Skeletal muscle satellite cell (primary cell): Measurements from ENCODE around the gene INO80E. TPM values are rescaled to one million over a fixed set of nuclear protein-coding genes. Genes with fewer than 3 reads are reported as not detected.
"Not testable (repeated sequence)": the region's sequence is repeated elsewhere in the genome, so short reads cannot be mapped to it uniquely, and the experiment has no call there.

ENCODE experiments used
- H3K27me3 ChIP-seq: 2 replicates; pipeline ENCODE4 v1.7.0; 2013; ENCODE audit warnings: low read length; ENCODE audit not compliant: control insufficient read depth, insufficient read depth
- H3K36me3 ChIP-seq: 2 replicates; pipeline ENCODE4 v1.7.0; 2013; ENCODE audit warnings: mild to moderate bottlenecking, control low read depth, low read length; ENCODE audit not compliant: insufficient read depth
- H3K4me1 ChIP-seq: 2 replicates; pipeline ENCODE4 v1.7.0; 2013; ENCODE audit warnings: low read length; ENCODE audit not compliant: control insufficient read depth, insufficient read depth
- H3K4me2 ChIP-seq: 2 replicates; pipeline ENCODE4 v1.7.0; 2013; ENCODE audit warnings: mild to moderate bottlenecking, low read length
- H3K4me3 ChIP-seq: 2 replicates; pipeline ENCODE4 v1.7.0; 2013; ENCODE audit warnings: low read length
- H3K9ac ChIP-seq: 2 replicates; pipeline ENCODE4 v1.7.0; 2013; ENCODE audit warnings: mild to moderate bottlenecking, low read depth, low read length, moderate library complexity
- H3K9me3 ChIP-seq: replicated peaks from 2 replicates; pipeline ENCODE4 v1.7.0; 2013; ENCODE audit warnings: mild to moderate bottlenecking, control low read depth, low read length
- total RNA-seq: library from RNA; depleted of rRNA; stranded (reverse); fragments of >200 nt; gene quantifications from 2 replicates; pipeline ENCODE4 v1.2.3, GENCODE V29; 2012; rRNA removed

INO80E gene
- total RNA-seq, result 30.8 and 35.5 TPM in 2 replicates

GRCh38 chr16:29995911-29996765, at the start of gene INO80E:
TSS of gene INO80E (plus strand) at chr16:29996241. CDS start at chr16:29996311, 70 bp downstream.
- H3K9ac ChIP-seq, result peak within 1 kb of the TSS; percentile 84
- H3K4me3 ChIP-seq, result peak within 1 kb of the TSS; percentile 78
- no peaks in the 10 kb centered on the region for H3K27me3 ChIP-seq
- peaks cover 38% of the 10 kb centered on the region for H3K36me3 ChIP-seq
- H3K4me1 ChIP-seq, result peaks cover 20% of the 10 kb centered on the region
- peak within 1 kb of the TSS; percentile 88 for H3K4me2 ChIP-seq
- H3K9me3 ChIP-seq, result no peaks in the 10 kb centered on the region

- Histone ChIP-seq H3K9ac (no peak overlapping the region), H3K4me3 (no peak overlapping the region), H3K9me3 (no peaks in the 10 kb centered on the region), H3K4me2 (no peak overlapping the region), H3K27me3 (no peaks in the 10 kb centered on the region), H3K4me1 (peaks cover 17% of the 10 kb centered on the region), H3K36me3 (no peaks in the 10 kb centered on the region)
These were observed 48.1 kb upstream of the INO80E start for GRCh38 chr16:29947897-29948296.

GRCh38 chr16:29950806-29951461, 45.1 kb upstream of the INO80E start:
- Histone ChIP-seq H3K4me2 (no peak overlapping the region), H3K9me3 (no peaks in the 10 kb centered on the region), H3K4me1 (no peaks in the 10 kb centered on the region), H3K36me3 (no peaks in the 10 kb centered on the region), H3K9ac (no peak overlapping the region), H3K4me3 (no peak overlapping the region), H3K27me3 (no peaks in the 10 kb centered on the region)

GRCh38 chr16:29951625-29952365, 44.2 kb upstream of the INO80E start:
- Histone ChIP-seq H3K9ac (no peak overlapping the region), H3K4me3 (no peak overlapping the region), H3K9me3 (no peaks in the 10 kb centered on the region), H3K27me3 (no peaks in the 10 kb centered on the region), H3K4me1 (no peaks in the 10 kb centered on the region), H3K4me2 (no peak overlapping the region), H3K36me3 (no peaks in the 10 kb centered on the region)

- Histone ChIP-seq H3K4me1 (peaks cover 14% of the 10 kb centered on the region), H3K4me2 (no peak overlapping the region), H3K4me3 (no peak overlapping the region), H3K9ac (no peak overlapping the region), H3K27me3 (no peaks in the 10 kb centered on the region), H3K36me3 (no peaks in the 10 kb centered on the region), H3K9me3 (no peaks in the 10 kb centered on the region)
These were observed 37.3 kb upstream of the INO80E start for GRCh38 chr16:29958756-29959155.

GRCh38 chr16:29959293-29959692, 36.7 kb upstream of the INO80E start:
- no peaks in the 10 kb centered on the region for H3K9me3 ChIP-seq
- H3K4me2 ChIP-seq, result no peak overlapping the region
- H3K36me3 ChIP-seq, result no peaks in the 10 kb centered on the region
- H3K9ac ChIP-seq, result no peak overlapping the region
- H3K4me3 ChIP-seq, result no peak overlapping the region
- peaks cover 14% of the 10 kb centered on the region for H3K4me1 ChIP-seq
- no peaks in the 10 kb centered on the region for H3K27me3 ChIP-seq

GRCh38 chr16:29959821-29960220, 36.2 kb upstream of the INO80E start:
- H3K4me2 ChIP-seq, H3K9me3 ChIP-seq, H3K4me3 ChIP-seq, H3K9ac ChIP-seq, H3K36me3 ChIP-seq, H3K27me3 ChIP-seq: not testable (repeated sequence)
- peaks cover 14% of the 10 kb centered on the region for H3K4me1 ChIP-seq

- Histone ChIP-seq H3K36me3 (peaks cover 5% of the 10 kb centered on the region), H3K27me3 (no peaks in the 10 kb centered on the region), H3K9ac (peak overlapping the region; percentile 84), H3K9me3 (no peaks in the 10 kb centered on the region), H3K4me2 (peak overlapping the region; percentile 96), H3K4me1 (peaks cover 14% of the 10 kb centered on the region), H3K4me3 (peak overlapping the region; percentile 73)
These were observed 34.9 kb upstream of the INO80E start for GRCh38 chr16:29961127-29961478.

- H3K4me3 ChIP-seq, result peak within 1 kb of the TSS; percentile 73
- peak within 1 kb of the TSS; percentile 84 for H3K9ac ChIP-seq
- H3K27me3 ChIP-seq, result no peaks in the 10 kb centered on the region
- no peaks in the 10 kb centered on the region for H3K9me3 ChIP-seq
- peak within 1 kb of the TSS; percentile 96 for H3K4me2 ChIP-seq
- H3K36me3 ChIP-seq, result peaks cover 5% of the 10 kb centered on the region
- H3K4me1 ChIP-seq, result peaks cover 14% of the 10 kb centered on the region
These were observed 34.3 kb upstream of the INO80E start, which contains the start of gene TMEM219 for GRCh38 chr16:29961479-29962343. TSS of gene TMEM219 (plus strand) at chr16:29962079. CDS start at chr16:29963144, 1,065 bp downstream.

- peak overlapping the region; percentile 73 for H3K4me3 ChIP-seq
- no peaks in the 10 kb centered on the region for H3K9me3 ChIP-seq
- H3K4me1 ChIP-seq, result peaks cover 14% of the 10 kb centered on the region
- no peaks in the 10 kb centered on the region for H3K27me3 ChIP-seq
- H3K9ac ChIP-seq, result peak overlapping the region; percentile 84
- H3K36me3 ChIP-seq, result peaks cover 5% of the 10 kb centered on the region
- H3K4me2 ChIP-seq, result peak overlapping the region; percentile 96
These were observed 33.6 kb upstream of the INO80E start for GRCh38 chr16:29962344-29962994.
